Natural killer cell (primary cell): ENCODE measurements around the gene PCBP4. TPM values are rescaled to one million over a fixed set of nuclear protein-coding genes. Genes with fewer than 3 reads are reported as not detected.

Source experiments
- ATAC-seq, 3 donors: fragments of 150-1000 bp in 2 of 3; fragments of 200-7000 bp in 1 of 3; cut with Tn5 transposase; 1 replicate in 1 of 3; 2 replicates in 2 of 3; pipeline ENCODE4 v1.10.0; 2021; ENCODE audit warnings: mild to moderate bottlenecking in 2 of 3, moderate library complexity in 2 of 3
- DNase-seq, 2 donors: peaks; one replicate each; pipeline versions ENCODE4 v3.0.0 to v3.0.0-alpha.2; 2013 to 2021; ENCODE audit warnings: mixed read lengths in 1 of 2
- H3K27ac ChIP-seq: one replicate; pipeline ENCODE4 v1.5.1; 2013; ENCODE audit warnings: mild to moderate bottlenecking, low read length
- H3K27me3 ChIP-seq: one replicate; pipeline ENCODE4 v1.6.1; 2013; ENCODE audit warnings: low read length; ENCODE audit not compliant: control insufficient read depth, insufficient read depth
- H3K36me3 ChIP-seq: one replicate; pipeline ENCODE4 v1.6.1; 2013; ENCODE audit warnings: low read length; ENCODE audit not compliant: control insufficient read depth, insufficient read depth
- H3K4me1 ChIP-seq: one replicate; pipeline ENCODE4 v1.6.1; 2013; ENCODE audit warnings: low read length; ENCODE audit not compliant: control insufficient read depth, insufficient read depth
- H3K4me3 ChIP-seq: one replicate; pipeline ENCODE4 v1.5.1; 2013; ENCODE audit warnings: low read length
- H3K9me3 ChIP-seq: one replicate; pipeline ENCODE4 v1.6.1; 2013; ENCODE audit warnings: low read length; ENCODE audit not compliant: control insufficient read depth, insufficient read depth
- H3K27ac Mint-ChIP-seq, 2 donors: one replicate each; pipeline ENCODE4 v1.8.0; 2022; ENCODE audit warnings: mild to moderate bottlenecking in 2 of 2, mixed read lengths in 2 of 2, moderate library complexity in 1 of 2
- H3K27me3 Mint-ChIP-seq, 2 donors: one replicate each; pipeline ENCODE4 v1.8.0; 2022; ENCODE audit warnings: low read depth in 2 of 2, mixed read lengths in 2 of 2
- H3K36me3 Mint-ChIP-seq: one replicate; pipeline ENCODE4 v1.8.0; 2022; ENCODE audit warnings: mixed read lengths
- H3K4me1 Mint-ChIP-seq, 2 donors: one replicate each; pipeline ENCODE4 v1.8.0; 2022; ENCODE audit warnings: mixed read lengths in 2 of 2
- H3K4me3 Mint-ChIP-seq: one replicate; pipeline ENCODE4 v1.8.0; 2022; ENCODE audit warnings: mild to moderate bottlenecking, moderate library complexity, mixed read lengths
- H3K9me3 Mint-ChIP-seq, 2 donors: one replicate each; pipeline ENCODE4 v1.8.0; 2022; ENCODE audit warnings: mixed read lengths in 2 of 2
- WGBS: methylation state at CpG from one replicate; pipeline ENCODE4 v1.1.7; 2013; ENCODE audit warnings: missing lambda C conversion rate; ENCODE audit not compliant: insufficient coverage; 5-methylcytosine and 5-hydroxymethylcytosine counted together
- intact Hi-C: fragments of 100-400 bp; cut with micrococcal nuclease; formaldehyde crosslinking; loops from one replicate; pipeline ENCODE4 v1.14.2; 2022
- total RNA-seq, 4 donors: library from RNA; stranded (reverse); fragments of 120-200 nt in 1 of 4; gene quantifications; one replicate each; pipeline versions ENCODE4 v1.2.3 to v1.2.4, GENCODE V29; 2013 to 2022
- TF ChIP-seq, protein P1 (sequence below): fragments of 200-600 bp; IDR thresholded peaks from one replicate; pipeline ENCODE4 v1.8.0; 2022; ENCODE audit warnings: antibody characterized with exemption

Gene PCBP4
- total RNA-seq, 3 donors from 2014 or later (not counting 1 experiment from before 2014, with no cell fraction given), result 15.0 to 24.7 (median 18.4) TPM

DNA sequence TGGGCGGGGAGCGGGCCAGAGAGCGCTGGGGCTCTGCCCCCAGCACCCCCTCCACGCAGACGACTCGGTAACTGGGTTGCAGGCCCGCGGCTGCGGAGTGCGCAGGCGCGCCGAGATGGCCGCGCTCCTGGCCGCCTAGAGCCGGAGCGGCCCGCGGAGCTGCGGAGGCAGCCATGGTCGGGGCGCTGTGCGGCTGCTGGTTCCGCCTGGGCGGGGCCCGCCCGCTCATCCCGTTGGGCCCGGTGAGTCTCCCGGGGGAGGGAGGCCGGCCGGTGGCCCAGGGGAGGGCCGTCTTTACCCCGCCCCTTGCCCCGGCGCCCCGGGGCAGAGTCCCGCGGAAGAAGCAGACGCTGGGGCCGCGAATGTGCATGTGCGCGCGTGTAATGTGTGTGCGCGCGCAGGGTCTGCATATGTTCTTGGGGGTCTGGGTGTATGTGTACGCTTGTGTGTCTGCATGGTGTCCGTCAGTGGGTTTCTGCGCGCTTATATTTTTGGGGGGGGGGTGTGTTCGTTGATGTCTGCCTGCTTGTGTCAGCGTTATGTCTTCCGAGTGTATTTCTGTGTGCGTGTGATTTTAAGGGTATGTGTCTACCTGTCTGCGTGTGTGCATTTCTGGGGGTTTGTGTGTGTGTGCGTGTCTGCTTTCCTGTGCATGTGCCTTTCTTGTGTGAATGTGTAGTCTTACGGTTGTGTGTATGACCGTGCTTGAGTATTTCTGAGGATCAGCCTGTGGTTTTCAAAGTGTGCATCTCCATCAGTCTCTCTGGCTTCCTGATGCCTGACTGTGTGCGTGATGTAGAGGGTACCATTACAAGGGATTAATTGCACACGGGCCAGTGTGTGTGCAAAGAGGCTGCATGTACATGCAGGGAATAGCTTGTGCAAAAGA lies 8.0 kb upstream of the PCBP4 start, which contains the start of gene ABHD14A:
TSS of gene ABHD14A (plus strand) at position 102 of the 889 bp plus-strand sequence. CDS start at position 174, 72 bp downstream.
- Mint-ChIP-seq H3K27ac (peak within 1 kb of the TSS; percentile 86 to 90), H3K4me1 (peaks cover 27 to 36% of the 10 kb centered on the region in 2 donors), H3K27me3 (no peaks in the 10 kb centered on the region), H3K36me3 (no peaks in the 10 kb centered on the region), H3K4me3 (peak within 1 kb of the TSS; percentile 99), H3K9me3 (no peaks in the 10 kb centered on the region)
- H3K9me3 ChIP-seq, result no peaks in the 10 kb centered on the region
- H3K4me3 ChIP-seq, result peak within 1 kb of the TSS; percentile 87
- DNase-seq, result peak; percentile 70 to 90
- H3K27me3 ChIP-seq, result no peaks in the 10 kb centered on the region
- peak; percentile 77 to 82 (median 78) for ATAC-seq
- no peaks in the 10 kb centered on the region for H3K36me3 ChIP-seq
- TF ChIP-seq, protein P1, sequence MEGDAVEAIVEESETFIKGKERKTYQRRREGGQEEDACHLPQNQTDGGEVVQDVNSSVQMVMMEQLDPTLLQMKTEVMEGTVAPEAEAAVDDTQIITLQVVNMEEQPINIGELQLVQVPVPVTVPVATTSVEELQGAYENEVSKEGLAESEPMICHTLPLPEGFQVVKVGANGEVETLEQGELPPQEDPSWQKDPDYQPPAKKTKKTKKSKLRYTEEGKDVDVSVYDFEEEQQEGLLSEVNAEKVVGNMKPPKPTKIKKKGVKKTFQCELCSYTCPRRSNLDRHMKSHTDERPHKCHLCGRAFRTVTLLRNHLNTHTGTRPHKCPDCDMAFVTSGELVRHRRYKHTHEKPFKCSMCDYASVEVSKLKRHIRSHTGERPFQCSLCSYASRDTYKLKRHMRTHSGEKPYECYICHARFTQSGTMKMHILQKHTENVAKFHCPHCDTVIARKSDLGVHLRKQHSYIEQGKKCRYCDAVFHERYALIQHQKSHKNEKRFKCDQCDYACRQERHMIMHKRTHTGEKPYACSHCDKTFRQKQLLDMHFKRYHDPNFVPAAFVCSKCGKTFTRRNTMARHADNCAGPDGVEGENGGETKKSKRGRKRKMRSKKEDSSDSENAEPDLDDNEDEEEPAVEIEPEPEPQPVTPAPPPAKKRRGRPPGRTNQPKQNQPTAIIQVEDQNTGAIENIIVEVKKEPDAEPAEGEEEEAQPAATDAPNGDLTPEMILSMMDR, result no peak
- peak within 1 kb of the TSS; percentile 53 for H3K27ac ChIP-seq
- H3K4me1 ChIP-seq, result peaks cover 41% of the 10 kb centered on the region
- intact Hi-C loops, result loop anchor here (1.0 to 2.0 kb wide), 3 partner anchors 7 to 33 kb away; partner anchors contain the start of genes PARP3 and RPL29
- under 1% methylated on average over 63 of the region's 63 CpGs for WGBS

DNA sequence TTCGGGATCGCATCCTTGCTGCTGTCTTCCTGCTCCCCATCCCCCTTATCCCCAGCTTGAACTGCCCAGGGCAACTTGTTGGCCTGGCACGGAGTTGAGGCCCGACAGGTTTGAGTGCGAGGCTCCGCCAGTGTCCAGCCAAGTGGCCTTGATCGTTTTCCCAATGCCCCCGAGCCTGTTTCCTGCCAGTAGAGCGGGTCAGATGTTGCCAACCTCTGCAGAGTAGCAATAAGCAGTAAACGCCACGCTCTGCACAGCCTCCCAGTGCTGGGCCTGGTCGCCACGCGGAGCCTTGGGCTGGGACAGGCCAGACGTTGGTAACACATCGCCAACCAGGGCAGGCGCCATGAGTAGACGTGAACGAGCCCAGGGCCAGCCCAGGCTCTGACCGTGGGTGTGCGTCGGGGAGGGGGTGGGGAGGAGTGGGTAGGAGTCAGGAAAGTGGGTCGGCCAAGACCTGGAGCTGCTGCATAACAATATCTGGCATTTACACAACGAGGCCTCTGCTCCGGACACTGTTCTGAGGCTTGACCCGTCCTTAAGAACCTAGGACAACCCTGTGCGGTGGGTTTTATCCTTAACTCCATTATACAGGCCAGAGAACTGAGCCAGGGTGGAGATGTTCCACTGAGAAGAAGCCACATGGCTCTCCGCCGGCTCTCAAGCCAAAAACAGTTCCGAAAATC lies 7.2 kb upstream of the PCBP4 start:
- peak overlapping the region; percentile 86 to 90 for H3K27ac Mint-ChIP-seq
- no peaks in the 10 kb centered on the region for H3K36me3 Mint-ChIP-seq
- Histone ChIP-seq H3K36me3 (no peaks in the 10 kb centered on the region), H3K4me1 (peaks cover 41% of the 10 kb centered on the region), H3K27ac (peak overlapping the region; percentile 53), H3K27me3 (no peaks in the 10 kb centered on the region), H3K4me3 (peak overlapping the region; percentile 87), H3K9me3 (no peaks in the 10 kb centered on the region)
- TF ChIP-seq, protein P1, result peak; percentile 50
- ATAC-seq (peak; percentile 11 to 18 (median 12)), DNase-seq (no peak)
- intact Hi-C loops, result loop anchor here (1.0 to 2.0 kb wide), 3 partner anchors 8 to 32 kb away; partner anchors contain the start of genes PARP3 and RPL29
- H3K4me1 Mint-ChIP-seq, result peaks cover 27 to 36% of the 10 kb centered on the region in 2 donors
- no peaks in the 10 kb centered on the region for H3K27me3 Mint-ChIP-seq
- 22% methylated on average over 30 of the region's 30 CpGs for WGBS
- H3K4me3 Mint-ChIP-seq, result peak overlapping the region; percentile 99
- H3K9me3 Mint-ChIP-seq, result no peaks in the 10 kb centered on the region

DNA sequence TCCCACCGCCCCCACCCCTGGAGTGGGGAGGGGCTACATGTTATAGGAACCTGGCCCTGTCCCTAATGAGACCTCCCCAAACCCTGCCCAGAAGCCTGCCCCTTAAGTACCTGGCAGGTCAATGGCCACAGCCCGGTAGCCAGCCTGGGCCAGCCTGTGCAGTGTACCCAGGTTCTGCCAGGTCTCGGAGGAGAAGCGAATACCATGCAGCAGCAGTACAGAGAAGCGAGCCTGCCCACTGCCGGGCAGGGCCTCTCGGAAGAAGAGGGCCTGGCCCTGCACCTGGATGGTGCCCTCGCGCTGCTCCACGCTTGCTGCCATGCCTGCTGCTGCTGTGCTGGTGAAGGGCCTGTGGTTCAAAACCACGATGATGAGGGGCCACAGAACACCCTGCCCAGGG lies 4.1 kb upstream of the PCBP4 start:
- Mint-ChIP-seq H3K27ac (no peak overlapping the region), H3K4me3 (no peak overlapping the region), H3K36me3 (no peaks in the 10 kb centered on the region), H3K4me1 (peaks cover 18 to 45% of the 10 kb centered on the region in 2 donors), H3K9me3 (no peaks in the 10 kb centered on the region), H3K27me3 (no peaks in the 10 kb centered on the region)
- Histone ChIP-seq H3K27me3 (no peaks in the 10 kb centered on the region), H3K4me3 (no peak overlapping the region), H3K36me3 (no peaks in the 10 kb centered on the region), H3K9me3 (no peaks in the 10 kb centered on the region), H3K4me1 (peaks cover 45% of the 10 kb centered on the region), H3K27ac (no peak overlapping the region)
- intact Hi-C loops, result no loop called here
- DNase-seq (no peak), ATAC-seq (no peak)
- WGBS, result 91% methylated on average over 11 of the region's 11 CpGs
- TF ChIP-seq, protein P1, result no peak
